ENCODE measurements around the gene ARFRP1. TPM values are rescaled to one million over a fixed set of nuclear protein-coding genes. Genes with fewer than 3 reads are reported as not detected.
A peak's percentile ranks its signal among the peaks of the same experiment; 100 is the strongest.

Gene ARFRP1, protein sequence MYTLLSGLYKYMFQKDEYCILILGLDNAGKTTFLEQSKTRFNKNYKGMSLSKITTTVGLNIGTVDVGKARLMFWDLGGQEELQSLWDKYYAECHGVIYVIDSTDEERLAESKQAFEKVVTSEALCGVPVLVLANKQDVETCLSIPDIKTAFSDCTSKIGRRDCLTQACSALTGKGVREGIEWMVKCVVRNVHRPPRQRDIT
- 23.6 TPM for total RNA-seq

DNA sequence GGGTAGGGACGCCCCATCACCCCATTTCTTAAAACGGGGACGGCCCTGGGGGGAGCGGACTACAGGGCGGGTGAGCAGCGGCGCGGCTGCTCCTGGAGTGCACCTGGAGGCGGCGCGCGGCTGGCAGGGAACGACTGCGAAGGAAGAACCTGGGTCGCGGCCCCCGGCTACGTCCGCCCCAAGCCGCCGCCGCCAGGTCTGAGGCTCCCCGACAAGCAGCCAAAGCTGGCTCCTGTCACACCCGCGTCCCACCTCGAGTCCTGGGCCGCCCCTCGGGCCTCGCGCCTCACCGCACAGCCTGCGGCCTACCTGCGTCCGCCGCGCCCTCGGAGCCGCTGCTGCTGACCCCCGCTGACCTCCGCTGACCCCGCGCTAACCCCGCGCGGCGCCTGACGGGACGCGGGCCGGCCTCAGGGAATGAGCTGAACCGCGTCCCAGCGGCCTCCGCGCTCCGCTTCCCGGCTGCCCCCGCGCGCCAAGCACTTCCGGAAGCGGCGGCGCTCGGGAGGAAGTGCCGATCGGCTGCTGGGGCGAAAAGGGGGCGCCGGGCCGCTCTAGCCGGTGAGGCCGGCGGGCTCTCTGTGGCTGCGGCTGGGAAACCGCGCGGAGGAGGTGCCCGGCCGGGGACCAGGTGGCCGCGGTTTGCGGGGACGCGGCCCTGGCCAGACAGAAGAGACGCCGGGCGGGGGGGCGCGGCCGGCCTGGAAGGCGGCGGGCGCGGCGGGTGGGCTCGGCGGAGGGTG is at the start of gene ARFRP1, which contains the start of gene ZGPAT:
ARFRP1 (minus strand) TSS at position 419 of the 743 bp plus-strand sequence. CDS start 885 bp downstream, outside the sequence.
ZGPAT (plus strand) TSS at position 482 of the 743 bp plus-strand sequence. CDS start 542 bp downstream, outside the sequence.
- ATAC-seq = peak; percentile 94
- peak; percentile 96 for DNase-seq (ENCODE audit: low spot score)

DNA sequence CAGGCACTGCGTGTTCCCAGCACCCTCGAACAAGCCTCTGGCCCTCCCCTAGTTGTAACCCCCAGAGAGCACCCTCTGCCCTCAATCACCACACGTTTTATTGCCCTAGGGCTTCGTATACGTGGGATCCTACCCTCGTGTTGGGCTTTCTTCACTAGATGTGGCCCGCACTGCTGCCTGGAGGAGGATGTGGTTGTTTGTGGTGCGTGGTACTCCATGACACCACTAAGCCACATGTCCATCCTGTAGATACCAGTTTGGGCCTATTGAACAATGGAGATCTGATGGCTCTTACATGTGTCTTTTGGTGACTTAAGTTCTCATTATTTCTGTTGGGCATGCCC is 48.8 kb upstream of the ARFRP1 start:
- DNase-seq (ENCODE audit: low spot score) = no peak
- no peak for ATAC-seq

DNA sequence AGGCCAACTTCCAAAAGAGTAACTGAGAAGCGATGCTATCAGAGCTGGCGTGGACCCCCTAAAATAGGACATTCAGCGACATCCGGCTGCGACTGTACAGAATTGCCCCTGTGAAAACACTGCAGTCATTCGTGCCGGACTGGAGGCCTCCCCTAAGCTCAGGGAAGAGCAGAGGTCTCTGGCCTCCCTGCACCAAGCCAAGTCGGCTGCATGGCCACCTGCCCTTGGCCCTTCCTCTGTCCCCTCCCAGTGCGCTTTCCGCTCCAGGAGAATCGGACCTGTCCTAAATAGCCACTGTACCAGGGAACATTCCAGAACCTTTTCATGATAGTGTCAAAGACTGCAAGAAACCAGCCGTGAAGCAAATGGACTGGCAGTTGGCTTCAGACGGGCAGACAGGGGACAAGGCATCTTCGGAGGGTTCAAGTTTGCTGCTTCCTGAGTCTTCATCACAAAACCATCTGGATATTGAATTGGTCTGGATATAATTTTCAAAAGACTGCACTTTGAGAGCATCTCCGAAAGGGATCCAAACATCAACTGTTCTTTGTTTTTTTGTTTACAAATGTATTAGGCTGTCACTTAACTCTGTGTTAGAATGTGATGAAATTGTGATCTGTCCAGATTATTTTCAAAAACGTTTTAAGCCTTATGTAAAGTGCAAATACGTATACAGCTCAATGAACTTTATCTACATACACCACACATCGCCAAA is 48.3 kb upstream of the ARFRP1 start:
- ATAC-seq = no peak
- DNase-seq (ENCODE audit: low spot score) = no peak

DNA sequence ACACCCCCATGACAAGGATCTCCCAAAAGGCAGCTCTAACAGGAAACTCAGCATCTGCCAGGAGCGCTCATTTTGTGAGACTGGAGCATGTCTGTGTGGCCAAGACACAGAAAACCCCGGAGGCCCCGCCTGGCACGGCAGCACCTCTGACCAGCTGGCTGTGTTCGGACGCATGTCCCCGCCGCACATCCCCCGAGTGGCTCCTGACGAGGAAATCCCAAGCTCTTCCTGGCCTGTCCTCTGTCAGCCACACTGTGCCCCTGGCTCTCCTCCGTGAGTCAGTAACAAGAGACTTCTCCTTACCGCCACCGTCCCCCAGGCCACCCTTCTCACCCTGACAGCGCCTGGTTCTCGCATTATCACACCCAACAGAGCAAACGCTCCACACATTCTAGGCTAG is 46.2 kb upstream of the ARFRP1 start:
- no peak for DNase-seq (ENCODE audit: low spot score)
- ATAC-seq = no peak

DNA sequence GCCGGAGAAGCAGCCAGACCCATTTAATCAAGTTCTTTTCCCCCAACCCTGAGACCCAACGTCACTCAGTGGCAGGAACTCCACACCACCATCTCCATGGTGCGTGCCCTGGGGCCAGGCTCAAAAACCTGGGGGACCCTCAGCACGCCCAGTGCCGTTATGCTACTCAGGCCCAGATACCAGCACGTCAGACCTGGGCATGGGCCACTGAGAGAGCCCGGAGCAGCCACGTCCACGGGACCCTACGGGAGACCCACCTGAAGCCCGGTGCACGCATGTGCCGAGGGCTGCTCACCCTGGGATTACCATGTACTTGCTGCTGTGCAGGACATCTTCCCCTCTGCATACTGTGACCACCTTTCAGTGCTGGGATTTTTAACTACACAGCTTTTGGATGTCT is 45.6 kb upstream of the ARFRP1 start:
- ATAC-seq (no peak), DNase-seq (ENCODE audit: low spot score) (no peak)

DNA sequence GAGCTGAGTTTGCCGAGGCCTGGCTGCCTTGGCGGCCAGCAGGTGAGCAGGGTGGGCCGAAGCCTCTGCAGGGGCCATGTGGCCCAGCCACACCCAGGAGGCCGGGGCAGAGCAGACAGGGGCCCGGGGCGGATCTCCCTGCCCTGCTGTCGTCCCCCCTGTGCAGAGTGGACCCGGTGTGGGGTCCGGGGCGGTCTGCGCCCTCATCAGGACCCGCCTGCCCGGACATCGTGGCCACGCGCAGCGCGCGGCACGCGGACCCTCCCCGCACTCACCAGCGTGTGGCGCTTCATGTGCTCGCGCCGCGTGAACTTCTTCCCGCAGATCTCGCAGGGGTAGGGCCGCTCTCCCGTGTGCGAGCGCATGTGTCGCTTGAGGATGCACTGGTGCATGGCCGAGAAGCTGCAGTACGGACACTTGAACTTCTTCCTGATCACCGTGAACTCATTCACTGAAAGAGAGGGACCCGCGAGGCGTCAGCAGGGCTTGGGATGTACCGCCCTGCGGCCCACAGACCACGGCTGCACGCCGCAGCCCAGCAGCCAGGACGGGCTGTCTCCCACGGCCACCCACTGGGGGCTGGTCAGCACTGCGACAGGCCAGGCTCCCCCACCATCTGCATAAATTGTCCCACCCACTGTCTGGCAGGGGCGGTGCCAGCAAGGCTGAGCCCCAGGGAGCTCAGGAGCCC is 44.8 kb upstream of the ARFRP1 start:
- DNase-seq (ENCODE audit: low spot score) = no peak
- no peak for ATAC-seq

DNA sequence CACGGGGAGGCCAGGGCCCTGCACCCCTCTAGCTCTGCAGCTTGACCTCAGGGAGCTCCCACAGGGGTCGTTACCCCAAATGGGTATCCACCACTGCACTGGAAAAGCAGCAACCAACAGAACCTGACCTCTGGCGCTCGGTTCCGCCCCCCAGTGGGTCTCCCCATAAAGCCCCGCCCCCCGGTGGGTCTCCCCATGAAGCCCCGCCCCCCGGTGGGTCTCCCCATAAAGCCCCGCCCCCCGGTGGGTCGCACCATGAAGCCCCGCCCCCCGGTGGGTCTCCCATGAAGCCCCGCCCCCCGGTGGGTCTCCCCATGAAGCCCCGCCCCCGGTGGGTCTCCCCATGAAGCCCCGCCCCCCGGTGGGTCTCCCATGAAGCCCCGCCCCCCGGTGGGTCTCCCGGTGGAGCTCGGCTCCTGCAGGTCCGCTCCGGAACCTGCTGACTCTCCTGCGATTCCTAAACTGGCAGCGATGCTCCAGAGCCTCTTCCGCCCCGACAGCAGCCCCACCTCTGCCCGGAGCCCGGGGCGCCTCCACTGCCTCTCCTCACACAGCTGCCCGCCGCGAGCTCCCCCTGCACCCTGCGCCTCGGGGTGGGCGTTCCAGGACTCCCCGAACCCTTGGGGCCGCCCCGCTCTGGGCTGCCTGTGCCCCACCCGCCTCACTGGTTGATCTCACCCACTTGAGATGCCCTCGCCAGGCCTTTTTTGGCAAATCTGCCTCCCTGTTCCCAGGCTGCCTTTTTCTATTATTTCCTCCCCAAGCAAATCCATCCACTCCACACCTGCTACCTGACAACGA is 43.9 kb upstream of the ARFRP1 start:
- DNase-seq (ENCODE audit: low spot score) = no peak
- no peak for ATAC-seq

DNA sequence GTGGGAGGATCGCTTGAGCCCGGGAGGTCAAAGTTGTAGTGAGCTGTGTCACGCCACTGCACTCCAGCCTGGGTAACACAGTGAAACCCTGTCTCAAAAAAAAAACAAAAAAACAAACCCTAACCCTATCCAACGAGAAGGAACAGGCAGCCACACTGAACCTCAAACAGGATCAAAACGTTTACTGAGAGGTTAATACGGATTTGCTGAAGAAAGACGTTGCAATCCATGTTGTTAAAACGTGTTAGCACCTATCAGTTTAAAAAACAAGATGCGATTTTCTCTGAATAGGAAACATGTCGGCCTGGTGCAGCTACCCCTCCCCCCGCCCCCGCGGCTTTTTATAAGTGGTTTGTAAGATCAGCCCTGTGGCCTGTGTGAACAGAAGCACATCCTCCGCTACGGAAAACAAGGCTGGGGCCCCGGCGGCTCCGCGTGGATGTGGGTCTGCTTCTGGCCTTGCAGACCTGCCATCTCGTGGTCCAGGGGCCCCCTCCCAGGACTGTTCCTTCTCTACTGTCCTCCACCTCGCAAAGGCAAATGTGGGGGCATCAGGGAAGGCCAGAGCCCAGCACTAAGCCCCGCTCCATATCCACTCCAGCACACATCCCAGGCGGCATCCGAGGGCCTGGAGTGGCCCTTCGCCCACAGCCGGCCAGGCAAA is 43.2 kb upstream of the ARFRP1 start:
- no peak for ATAC-seq
- no peak for DNase-seq (ENCODE audit: low spot score)

DNA sequence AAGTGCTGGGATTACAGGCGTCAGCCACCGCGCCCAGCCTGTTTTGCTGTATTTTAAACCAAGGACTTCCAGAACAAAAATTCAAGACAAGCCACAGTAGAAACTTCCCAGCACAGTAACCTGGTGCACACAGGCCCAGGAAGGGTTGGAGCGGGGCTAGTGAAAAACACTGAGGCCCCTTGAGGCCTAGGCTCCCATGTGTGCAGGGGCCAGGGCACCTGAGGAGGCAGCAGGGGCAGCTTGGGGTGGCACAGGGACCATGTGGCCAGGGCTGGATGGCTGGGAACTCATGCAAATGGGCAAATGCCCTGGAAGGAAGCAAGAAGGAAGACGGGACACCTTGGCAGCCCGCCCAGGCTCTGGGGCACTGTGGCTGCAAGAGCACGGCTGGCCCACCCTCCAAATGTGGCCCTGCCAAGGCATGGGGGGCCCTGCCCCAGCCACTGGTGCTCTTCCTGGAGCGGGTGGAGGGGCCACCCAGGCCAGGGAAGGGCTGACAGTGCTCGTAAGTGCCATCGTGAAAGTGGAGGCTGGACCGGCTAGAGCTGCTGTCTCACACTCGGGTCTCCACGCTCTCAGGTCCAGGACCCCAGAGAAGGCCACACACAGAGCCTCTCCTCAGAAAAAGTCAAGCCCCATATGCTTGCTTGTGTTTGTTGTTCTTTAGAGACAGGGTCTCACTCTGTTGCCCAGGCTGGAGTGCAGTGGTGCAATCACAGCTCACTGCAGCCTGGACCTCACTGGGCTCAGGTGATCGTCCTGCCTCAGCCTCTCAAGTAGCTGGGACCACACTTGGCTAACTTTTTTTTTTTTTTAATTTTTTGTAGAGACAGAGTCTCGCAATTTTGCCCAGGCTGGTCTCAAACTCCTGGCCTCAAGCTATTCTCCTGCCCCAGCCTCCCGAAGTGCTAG is 42.1 kb upstream of the ARFRP1 start:
- no peak for ATAC-seq
- no peak for DNase-seq (ENCODE audit: low spot score)

DNA sequence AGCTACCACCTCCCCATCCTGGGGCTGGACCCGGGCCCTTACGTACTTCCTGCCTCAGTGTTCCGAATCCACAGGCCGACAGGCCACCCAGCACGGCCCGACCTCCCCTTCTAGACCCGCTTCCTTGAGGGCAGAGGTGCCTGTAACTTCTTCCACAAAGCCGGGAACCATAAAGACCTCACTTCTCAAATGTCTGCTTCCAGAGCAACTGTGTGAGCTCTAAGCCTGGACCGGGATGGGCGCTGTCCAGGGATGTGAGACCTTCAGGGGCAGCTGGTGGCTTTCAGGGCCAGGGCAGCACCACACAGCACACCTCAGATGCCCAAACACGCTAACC is 41.1 kb upstream of the ARFRP1 start:
- DNase-seq (ENCODE audit: low spot score) (no peak), ATAC-seq (no peak)

DNA sequence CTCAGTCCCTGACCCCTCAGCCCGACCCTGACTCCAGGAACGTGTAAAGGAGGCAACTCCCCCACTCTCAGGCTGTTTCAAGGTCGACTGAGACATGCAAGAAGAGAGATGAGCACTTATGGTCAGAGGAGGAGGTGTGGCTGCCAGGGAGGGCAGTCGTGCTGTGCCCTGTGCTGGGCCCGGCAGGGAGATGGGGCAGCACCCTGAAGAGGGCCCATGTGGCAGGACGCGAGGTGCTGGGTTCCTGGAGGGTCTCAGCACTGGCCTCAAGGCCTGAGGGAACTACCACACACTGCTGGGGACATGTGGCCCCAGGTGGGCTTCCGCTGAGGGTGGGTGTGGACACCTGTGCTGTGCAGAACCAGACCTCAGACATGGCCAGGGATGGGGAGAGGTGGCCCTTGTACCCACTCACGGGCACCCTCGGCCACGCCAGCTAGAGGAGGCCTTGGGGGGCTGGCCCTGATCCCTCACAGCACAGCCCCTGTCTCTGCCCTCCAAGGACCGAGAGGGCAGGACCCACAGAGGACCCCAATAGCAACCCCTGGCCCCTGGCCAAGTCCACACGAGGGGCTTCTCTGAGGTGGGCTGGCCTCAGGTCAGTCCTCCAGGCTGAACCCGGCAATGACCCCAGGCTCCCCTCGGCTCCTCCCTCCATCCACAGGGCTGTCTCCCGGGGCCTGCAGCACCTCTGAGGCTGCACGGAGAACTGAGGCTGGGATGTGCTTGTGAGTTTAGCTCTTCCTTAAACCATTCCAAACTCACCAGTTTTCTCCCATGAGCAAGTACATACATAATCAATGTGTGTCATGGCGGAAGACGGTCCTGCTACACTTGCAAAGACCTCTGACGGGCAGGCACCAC is 40.5 kb upstream of the ARFRP1 start:
- ATAC-seq (no peak), DNase-seq (ENCODE audit: low spot score) (no peak)

DNA sequence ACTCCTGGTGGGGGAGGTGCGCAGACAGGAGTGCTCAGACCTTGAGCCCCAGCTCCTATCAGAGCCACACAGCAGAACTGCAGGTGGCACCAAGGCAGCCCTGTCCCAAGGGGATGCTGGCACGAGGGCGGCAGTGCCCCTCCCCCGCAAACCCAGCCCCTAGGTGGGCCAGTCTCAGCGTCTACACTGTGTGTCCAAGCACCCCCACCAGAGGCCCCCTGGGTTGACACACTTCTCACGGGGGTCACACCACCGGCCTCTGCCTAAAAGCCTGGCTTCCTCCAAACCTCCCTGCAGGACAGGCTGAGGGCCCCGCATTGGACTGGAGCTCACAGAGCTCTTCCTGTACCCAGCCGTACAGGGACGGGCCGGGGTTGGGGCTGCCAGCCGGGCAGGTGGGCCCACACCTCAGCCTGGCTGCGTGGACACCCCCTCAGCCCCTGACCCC is 39.9 kb upstream of the ARFRP1 start:
- ATAC-seq = no peak
- DNase-seq (ENCODE audit: low spot score) = no peak

DNA sequence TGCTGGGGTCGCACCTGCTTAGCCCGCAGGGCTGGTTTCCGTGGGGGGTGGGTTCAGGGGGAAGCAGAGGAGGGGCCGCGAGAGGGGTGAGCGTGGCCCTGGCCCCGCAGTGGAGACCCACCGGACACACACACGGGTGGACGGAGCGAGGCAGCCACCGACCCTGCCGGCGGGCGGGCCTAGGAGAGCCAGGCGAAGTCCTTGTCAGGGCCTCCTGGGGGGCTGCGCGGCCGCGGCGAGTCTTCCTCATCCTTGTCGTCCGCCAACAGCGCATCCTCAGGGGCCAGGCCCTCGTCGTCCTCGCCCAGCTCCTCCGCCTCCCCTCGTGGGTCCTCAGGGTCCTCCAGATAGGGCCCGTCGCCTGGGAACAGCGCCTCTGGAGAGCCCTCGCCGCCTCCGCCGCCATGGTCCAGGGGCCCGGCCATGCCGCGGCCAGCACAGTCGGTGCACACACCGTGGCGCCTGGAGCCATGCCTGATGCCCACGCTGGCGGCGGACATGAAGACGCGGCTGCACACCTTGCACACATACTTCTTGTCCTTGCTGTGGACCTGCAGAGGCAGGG is 39.1 kb upstream of the ARFRP1 start:
- DNase-seq (ENCODE audit: low spot score) (no peak), ATAC-seq (no peak)

DNA sequence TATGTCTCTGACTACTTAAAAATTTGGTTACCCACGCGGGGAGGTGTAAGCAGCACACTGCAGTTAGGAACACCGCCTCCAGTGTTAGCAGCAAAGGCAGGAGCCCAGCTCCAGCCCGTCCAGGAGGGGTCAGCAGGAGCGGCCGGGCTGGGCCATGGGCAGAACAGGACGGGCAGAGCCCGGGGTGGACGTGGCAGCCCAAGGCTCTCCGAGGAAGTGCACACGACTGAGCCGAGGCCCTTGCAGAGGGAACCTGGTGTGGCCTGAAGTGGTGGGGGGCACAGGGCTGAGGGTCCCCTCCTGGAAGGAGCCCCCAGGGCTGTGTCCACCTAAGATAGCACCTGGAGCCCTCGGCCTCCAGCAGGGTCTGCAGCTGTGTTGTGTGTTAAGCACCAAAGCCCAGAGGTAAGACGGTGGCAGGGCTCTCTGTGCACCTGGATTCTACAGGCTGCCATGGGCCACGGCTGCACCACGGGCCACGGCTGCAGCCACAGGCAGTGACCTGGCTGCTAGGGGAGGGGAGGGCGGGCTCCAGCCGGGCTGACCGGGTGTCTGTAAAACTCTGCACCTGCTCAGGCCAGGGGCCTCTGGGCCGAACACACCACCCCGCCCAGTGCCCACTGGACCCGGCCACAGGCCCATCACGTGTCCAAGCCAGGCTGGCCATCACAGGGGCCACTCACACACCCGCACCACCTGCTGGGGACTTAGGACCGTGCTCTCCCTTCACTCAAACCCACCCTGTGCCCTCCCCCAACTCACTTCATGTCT is 38.4 kb upstream of the ARFRP1 start:
- ATAC-seq (peak; percentile 13), DNase-seq (ENCODE audit: low spot score) (no peak)

DNA sequence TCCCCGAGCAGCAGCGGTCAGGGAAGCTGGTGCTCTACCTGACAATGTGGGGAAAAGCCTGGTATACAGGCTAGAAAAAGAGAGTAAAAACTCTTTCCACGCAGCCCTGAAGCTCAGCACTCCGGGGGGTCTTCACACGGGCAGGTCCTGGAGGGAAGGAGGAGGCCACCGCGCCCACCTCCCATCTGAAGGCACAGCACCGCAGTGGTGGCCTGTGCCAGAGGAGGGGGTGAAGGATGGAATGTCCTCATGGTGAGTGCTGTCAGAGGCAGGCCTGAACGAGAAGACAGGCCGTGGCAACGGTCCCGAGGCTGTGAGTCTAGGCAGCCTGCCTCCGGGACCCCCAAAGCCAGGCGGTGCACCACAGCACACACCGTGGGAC is 37.6 kb upstream of the ARFRP1 start:
- ATAC-seq = no peak
- DNase-seq (ENCODE audit: low spot score) = no peak

DNA sequence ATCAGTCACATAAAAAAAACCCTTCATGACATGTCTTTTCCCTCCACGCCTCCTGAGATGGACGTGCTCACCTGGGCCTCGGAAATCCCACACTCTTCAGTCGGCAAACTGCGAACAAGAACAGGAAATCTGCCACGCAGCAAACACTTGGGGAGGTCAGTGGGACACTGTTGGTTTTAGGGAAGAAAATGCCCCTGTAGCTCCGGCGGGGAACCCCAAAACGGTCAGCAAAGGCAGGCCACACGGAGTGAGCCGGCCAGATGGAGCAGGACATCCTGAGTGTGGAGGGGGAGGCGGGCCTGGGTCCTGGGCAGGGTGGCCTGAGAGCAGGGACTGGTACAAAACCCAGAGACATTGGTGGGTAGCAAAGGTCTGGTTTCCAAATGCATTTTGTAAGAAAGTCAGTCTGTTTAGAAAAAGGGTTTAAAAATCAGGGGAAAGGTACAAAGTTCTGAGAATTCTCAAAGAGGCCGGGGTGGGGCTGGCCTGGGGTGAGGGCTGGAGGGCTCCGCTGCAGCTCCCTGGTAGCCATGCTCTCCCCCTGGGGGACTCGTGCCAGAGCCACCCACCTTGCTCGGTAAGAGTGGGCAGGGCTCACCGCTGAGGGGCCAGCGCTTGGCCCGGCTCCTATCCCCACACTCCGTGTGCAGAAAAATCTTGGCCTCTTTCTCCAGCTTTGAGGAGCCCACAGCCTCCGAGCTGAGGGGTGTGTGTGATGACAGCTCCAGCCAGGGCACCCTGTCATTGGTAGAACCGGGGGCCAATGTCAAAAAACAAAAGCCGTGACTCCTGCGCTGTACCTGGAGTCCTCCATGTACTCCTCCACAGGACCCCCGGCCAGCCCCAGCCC is 37.0 kb upstream of the ARFRP1 start:
- DNase-seq (ENCODE audit: low spot score) (no peak), ATAC-seq (no peak)

Data from left lobe of liver (tissue), 2 donors.